Retina (tissue), 1 donor: ENCODE measurements around the gene TTLL12.

Experiments
- DNase-seq: peaks from one replicate; pipeline ENCODE4 v3.0.0-alpha.2; 2016

TTLL12 gene

DNA sequence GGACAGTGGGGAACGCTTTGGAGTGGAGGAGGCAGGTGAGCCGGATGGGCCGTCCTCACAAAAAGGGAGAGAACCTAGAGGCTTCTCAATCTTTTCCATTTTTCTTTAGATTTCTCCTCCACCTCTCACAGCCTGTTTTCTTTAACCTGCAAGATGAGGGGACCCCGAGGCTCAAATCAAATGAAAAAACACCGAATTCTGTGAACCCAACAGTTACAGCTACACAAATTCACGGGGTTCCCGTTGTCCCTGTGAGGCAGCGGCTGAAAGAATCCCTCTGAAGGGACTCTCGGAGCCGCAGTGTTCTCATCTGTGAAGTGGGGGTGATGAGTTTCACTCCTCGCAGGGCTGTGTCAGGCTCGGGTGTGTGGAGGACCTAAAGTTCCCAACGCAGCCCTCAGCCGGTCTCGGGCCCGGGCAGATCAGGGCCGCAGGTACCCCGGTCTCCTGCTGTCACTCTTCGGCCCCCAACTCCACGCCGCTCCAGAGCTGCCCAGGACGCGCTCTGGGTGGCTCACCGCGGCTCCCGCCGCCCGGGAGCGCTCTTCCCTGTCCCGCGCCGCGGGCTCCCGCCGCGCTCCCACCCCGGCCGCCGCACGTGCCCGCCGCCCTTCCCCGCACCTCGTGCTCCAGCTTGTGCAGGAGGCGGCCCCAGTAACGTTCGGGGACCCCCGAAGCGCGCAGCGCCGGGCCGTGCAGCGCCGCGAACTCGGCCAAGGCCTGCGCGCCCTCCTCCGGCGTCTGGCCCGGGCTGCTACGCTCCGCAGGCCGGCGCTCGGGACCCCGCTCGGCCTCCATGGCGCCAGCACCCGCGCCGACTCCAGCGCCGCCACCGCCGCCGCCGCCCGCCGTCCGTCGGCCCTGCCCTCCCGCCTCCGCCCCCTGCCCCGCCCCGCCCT lies at the start of gene TTLL12:
TTLL12 (minus strand) TSS at position 863 of the 899 bp plus-strand sequence; CDS start at position 798, 65 bp downstream.
- peak; percentile 66 for DNase-seq

DNA sequence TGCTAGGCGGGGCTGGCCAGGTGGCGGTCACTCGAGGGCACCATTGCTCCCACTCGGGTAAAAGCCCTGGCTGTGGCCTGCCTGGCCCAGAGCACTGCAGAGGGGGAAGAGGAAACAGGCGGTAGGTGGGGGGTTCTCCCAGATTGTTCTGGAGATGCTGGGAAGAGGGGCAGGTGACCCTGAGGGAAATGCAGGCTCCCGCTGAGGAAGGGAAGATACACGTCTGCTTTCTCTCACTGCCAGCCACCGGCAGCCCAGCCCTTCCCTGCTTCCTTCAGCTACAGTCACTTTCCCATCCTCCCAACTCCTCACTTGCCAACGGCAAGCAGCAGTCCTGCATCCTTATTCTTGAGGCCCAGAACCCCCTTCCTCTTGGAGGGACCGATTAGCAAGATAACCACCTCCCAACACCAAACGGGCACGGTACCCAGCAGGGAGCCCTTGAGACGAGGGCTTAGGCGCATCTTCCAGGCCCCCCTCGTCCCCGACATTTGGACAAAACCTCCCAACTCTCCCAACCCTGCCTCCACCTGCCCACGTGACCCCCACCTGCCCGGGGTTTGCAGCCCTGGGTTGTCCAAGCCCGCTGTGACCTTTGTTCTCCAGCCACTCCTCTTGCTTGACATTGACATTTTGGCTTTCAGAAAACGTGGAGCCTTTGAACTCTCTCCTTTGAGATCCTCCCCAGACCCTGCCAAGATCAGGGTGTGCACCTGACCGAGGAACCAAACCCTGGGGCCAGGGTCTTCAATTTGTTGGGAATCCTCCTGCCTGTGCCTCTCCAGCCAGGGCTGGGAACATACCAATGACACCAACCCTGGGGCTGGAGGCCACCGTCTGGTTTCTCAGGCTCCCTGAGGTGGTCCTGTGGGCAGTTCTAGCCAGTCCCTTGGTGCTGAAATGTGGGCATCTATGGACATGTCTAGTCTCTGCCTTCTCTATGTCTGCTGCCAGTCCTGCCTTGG lies 48.8 kb upstream of the TTLL12 start:
- no peak for DNase-seq

DNA sequence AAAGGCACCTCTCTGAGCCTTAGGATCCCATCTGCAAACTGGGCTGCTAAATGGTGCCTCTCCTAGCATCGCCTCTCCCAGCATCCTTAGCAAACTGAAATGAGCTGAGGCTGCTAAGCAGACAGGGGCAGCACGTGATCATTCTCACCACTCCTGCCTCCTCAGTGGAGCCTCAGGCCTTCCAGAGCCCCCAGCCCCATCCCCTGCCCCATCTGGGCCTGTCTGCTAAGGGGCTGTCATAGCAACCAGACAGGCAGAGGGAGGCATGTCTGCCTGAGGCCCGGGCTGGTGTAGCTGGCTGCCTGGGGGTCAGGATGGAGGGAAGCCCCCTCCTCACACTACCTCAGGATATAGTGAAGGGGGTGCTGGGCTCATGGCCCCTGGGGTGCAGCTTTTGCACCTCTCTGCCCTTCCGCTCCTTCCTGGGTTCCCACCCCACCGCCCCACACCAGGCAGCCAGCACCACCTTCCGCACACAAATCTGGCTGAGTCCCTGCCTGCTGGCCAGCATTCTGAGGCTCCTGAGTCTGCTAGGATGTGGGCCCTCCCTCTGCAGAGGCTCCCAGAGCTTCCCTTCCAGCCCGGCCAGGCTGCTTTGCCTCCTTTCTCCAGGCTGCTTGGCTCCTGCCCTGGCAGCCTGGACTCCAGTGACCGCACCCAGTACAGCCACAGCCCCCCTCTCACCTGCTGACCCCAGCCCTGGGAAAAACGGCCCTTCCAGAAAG lies 47.5 kb upstream of the TTLL12 start:
- DNase-seq = peak; percentile 57

DNA sequence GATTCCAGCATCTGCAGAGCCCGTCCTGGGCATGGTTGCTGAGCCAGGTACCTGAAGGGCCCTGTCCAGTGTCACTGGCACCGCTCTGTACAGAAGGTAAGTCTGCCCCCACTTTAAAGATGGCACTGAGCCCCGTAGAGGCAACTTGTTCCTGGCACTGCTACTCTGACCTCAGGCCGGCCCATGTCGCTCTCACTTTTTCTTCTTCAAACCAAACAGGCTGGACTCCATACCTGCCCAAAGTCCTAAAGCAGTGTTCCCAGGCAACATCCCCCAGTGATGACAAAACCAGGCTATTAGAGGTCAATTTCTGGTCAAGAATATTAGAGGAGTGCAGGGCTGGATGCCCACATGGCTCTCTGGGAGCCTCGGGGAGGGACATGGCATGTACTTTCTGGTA lies 46.6 kb upstream of the TTLL12 start:
- no peak for DNase-seq

DNA sequence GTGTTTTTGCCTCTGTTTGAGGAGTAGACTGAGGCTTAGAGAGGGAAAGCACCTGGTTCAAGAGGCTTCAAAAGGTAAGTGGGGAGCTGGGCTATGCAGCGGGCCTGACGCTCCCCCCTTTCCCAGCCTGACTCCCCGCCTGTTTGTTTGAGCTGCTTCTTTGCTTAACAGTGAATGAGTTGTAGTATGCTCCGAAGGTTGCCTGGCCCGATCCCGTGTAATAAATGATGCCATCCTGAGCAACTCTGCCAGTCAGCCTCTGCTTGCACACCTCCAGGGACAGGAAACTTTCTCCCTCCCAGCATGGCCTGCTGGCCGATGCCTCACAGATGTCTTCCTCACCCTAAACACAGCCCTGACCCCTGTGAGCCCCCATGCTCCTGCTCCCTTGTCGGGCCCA lies 45.5 kb upstream of the TTLL12 start:
- DNase-seq = no peak

DNA sequence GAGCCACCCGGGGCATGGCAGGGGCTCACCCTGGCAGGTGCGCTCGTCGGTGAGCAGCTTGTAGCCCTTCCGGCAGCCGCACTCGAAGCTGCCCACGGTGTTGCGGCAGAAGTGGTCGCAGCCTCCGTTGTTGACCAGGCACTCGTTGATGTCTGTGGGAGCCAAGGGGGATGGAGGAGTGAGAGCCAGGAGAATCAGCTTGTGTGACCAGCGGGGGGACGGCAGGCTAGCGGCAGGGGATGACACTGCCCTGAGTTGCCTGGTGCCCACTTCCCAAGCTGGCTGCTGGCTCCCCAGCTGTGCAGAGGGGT lies 44.7 kb upstream of the TTLL12 start:
- DNase-seq = no peak

DNA sequence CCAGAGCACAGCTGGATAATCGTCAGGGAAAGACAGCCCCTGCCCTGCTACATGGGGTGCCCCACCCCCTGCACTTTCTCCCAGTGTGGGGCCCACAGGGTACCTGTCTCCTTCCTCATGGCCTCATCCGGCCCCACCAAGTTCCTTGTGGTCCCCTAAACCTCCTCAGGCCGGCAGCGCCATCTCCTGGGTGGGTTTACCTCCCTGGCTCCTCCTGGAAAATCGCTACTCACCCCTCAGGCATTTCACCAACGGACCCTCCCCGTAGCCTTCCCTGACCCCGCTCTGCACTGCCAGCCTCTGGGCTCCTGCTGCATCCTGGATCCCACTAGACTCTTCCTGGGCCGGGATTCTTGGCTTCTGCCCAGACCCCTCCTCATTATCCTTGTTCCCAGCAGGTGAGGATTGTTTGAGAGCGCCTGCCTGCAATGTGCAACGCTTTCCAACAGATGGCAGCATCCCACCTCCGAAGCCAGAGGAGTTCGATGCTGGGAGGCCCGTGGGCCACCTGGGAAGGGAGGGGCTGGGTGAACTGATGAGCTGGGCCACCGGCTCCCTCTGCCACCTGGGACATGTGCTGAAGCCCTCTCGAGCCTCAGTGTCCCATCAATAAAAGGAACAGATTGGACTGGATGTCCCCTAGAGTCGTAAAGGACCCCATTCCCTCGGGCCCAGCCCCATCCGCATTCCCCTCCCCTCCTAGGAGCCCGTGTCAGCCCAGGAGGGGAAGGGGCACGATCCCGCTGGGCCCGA lies 44.2 kb upstream of the TTLL12 start:
- peak; percentile 86 for DNase-seq

DNA sequence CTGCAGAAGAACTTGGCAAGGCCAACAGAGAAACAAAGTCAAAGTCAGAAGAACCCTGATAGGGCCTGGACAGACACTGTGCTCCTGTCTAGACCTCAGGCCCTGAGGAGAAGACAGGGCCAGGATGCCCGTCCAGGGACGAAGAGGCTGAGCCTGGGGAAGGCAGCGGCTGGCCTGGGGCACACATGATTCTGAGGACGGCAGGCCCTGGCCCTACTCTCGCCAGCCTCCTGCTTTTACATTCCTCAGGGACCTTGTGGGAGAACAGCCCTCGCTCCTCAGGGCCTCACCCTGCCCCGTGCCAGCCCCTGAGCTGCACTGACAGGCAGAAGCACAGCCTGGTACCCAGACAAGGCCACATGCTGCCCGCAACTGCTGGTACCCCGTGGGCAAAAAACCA lies 43.6 kb upstream of the TTLL12 start:
- no peak for DNase-seq

DNA sequence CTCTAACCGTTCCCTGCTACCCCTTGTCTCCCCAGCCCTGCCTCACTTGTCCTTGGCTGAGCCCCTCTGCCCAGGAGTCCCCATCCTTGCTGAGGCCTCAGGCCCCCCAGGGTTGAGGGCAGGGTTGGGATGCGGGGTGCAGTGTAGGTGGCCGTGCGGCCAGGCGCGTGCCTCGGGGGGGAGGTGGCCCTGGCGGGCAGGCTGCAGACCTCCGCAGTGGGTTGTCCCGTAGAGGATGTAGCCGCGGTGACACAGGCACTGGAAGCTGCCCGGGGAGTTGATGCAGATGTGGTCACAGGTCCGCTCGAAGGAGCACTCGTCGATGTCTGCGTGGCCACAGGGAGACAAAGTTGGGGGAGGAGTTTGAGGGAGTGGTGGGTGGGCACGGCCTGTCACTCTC lies 41.9 kb upstream of the TTLL12 start:
- DNase-seq = no peak

DNA sequence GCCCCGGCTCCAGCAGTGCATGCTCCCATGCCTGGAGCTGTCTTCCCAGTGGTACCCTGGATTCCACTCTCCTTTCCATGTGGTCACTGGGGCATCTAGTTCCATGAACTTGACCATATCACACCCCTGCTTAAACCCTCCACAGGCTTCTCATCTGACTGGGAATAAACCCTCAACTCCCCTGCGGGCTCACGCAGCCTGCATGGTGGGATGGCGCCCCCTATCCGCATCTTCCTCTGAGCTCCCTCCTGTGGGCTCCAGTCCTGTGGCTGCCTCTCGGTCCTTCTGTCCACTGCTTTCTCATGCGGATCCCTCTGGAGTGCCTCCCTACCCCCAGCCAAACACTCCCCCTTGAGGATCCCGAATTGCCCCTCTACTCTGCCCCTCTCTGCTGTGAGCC lies 41.4 kb upstream of the TTLL12 start:
- no peak for DNase-seq

DNA sequence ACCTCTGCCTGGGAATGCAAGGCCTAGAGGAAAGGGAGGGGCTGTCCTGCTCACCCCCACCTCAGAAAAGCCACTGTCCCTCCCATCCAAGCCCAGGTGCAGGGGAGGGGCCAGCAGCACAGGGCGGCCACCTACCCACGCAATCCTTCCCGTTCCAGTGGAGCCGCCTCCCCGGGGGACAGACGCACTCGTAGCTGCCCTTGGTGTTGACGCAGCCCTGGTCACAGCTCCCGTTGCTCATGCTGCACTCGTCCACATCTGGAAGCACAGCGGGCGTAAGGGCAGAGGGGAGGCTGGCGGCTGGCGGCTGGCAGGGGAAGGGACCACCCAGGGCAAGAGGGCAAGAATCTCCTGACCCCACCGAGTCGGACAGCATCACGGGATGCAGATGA lies 40.3 kb upstream of the TTLL12 start:
- DNase-seq = peak; percentile 47

DNA sequence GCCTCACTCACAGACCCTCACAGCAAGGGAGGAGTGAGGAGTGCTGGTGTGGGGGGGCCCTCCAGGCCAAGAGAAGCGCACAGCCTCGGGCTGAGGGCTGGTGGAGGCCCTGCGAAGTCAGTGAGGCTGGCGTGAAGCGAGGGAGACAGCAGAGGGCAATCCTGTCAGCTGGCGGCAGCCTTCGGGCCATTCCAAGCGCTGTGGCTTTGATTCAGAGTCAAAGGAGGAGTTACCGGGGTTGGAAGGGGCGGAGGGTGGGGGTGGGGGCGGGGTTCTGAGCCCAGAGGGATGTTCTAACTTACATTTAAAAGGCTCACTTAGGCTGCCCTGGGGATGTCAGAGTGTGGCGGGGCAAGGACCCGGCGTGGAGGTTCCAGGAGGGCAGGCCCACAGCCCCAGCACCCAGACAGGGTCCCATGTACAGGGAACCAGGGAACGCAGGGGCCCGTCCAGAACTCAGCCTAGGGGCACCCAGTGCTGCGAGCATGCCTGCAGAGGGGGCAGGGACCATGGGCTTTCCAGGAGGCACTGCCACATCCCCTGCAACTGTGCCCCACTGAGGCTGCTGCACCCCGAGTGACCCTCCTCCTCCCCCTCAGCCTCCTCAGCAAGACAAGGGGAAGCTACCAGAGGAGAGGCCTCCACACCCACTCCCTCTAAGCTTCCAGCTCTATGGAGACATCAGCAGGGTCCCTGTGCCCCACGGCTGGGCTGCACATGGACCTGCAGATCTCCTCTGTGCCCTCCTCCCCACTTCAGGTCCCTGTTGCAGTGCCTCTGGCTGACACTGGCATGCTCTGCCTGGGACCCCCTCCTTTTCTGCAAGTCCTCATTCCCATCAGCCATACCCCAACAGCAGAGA lies 39.7 kb upstream of the TTLL12 start:
- DNase-seq = peak; percentile 67

DNA sequence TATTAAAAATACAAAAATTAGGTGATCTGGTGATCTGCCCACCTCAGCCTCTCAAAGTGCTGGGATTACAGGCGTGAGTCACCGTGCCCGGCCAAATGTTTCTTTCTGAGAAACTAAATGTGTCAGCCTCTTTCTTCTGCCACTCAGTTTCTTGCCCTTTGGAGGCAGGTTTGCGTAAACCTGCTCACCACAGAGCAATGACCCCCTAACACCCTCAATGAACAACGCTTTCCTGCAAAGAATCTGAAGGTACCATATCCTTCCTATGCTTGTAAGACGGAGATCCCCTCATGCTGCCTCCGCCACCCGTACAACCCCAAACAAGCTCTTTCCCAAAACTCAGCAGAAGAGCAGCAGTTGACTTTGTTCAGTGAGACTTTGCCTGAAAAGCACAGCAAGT lies 38.7 kb upstream of the TTLL12 start:
- DNase-seq = no peak

DNA sequence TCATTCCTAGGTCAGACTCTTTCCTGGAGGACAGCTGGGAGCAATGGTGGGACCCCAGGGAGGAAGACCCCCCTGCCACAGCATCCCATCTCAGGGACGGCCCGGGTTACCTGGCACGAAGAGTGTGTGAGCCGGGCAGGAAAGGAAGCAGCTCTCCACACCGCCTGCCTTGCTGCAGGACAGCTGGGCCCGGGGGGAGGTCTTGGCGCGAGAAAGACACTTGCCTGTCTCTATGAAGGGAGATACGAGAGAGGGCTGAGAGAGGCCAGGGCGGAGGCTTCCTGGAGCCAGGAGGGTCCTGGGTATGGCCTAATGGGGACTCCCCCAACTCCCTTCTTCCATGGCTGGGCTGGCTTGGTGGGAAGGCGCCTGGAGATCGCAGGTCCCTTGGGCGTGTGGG lies 36.1 kb upstream of the TTLL12 start:
- no peak for DNase-seq

DNA sequence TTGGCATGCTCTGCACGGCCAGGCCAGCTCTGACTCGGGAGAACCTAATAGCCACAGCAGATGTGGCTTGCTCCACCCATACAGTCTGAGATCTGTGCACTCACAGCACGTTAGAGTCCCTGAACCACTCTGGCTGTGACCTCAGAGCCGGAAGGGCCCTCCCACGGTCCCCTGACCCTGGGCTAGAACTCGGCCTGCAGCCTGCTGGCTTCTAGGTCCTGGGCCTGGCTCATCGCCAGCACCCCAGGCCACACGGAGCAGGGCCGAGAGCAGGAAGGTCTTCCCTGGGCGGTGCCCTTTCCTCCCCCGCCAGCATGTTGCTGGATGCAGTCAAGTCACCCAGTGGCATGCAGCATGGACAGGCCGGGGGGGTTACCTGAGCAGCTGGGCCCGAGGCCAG lies 35.3 kb upstream of the TTLL12 start:
- no peak for DNase-seq

DNA sequence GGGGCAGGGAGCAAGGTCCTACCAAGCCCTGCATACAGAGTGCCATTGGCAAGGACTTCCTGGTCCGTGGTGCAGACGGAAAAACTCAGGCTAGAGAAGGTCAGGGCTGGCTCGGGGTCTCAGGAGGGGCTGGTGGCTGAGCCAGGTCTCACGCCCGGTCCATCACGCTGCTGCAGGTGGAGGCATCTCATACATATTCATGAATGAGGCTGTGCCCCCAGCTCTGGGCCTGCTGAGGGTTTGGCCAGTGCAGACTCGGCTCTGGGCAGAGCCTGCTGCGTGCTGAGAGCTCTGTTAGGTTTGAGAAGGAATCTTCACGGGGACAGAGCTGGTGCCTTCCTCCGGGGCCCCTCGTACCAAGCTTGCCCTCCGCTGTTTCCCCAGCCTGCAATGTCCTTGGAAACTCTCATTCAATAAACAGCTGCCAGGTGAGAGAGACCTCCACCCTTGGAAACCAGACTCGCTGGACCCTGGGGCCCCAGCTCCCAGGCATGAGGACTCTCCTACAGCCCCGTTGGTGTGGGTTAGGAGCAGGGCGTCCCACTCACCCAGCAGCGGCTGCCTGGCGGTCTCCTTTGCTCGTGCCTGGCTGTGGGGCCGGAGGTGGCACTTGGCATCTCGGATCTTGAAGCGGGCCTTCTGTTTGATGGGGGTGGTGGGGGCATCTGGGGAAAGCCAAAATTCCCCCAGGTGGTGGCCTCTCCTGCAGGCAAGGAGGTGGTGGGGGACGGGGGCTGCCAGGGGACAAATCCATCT lies 33.9 kb upstream of the TTLL12 start:
- DNase-seq = no peak

DNA sequence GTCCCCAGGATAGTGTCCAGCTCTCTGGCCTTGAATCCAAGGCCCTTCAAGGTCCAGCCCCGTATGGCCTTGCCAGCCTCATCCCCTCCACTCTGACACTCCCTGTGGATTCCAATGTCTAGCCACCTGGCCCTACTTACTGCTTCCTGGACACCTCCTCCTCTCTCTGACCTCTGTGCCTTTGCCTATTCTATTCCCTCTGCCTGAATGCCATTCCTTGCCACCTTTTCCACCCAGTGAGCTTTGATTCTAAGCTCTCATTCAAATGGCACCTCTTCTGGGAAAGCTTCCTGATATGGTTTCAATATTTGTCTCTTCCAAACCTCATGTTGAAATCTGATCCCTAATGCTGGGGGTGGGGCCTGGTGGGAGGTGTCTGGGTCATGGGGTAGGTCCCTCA lies 31.9 kb upstream of the TTLL12 start:
- DNase-seq = no peak

DNA sequence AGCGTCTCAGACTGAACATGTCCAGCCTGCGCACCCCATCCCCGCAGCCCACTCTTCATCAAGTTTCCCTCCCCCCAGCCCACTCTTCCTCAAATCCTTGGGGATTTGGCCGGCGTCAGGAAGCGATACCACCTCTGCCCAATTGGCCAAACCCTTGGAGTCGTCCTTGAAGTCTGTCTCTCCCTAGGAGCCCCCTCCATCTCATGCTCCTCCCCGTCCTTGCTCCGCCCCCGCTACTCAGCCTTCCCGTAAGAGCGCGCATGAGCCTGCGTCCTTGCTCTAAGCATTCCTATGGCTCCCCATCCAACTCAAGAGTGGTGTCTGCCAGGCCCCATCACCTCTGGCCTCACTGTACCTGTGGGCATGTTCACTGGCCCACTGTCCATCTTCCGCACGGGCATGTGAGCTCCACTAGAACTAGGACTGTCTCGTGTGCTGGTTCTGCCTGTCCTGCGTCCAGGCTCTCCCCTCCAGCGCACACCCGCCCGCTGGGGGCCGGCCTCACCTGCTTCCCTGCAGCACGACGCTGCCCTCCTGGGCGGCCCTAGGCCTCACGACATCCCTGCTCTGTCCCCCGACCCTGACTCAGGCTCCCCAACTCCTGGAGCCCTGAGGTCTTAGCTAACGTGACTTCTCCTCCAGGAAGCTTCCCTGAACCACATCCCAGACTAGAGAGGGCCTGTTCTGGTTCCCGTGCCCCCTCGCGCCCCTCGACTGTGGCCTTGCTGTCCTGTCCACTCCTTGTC lies 30.5 kb upstream of the TTLL12 start:
- no peak for DNase-seq

DNA sequence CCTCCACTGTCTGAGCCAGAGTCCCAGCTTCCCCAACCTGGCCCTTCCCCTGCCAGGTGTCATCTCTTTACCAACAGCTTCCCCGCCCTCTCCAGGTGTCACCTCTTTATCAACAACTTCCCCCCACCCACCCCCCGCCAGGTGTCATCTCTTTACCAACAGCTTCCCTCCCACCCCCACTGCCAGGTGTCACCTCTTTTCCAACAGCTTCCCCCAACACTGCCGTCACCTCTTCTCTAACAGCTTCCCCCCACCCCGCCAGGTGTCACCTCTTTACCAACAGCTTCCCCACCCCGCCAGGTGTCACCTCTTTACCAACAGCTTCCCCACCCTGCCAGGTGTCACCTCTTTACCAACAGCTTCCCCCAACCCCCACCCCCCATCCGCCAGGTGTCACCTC lies 29.8 kb upstream of the TTLL12 start:
- no peak for DNase-seq

DNA sequence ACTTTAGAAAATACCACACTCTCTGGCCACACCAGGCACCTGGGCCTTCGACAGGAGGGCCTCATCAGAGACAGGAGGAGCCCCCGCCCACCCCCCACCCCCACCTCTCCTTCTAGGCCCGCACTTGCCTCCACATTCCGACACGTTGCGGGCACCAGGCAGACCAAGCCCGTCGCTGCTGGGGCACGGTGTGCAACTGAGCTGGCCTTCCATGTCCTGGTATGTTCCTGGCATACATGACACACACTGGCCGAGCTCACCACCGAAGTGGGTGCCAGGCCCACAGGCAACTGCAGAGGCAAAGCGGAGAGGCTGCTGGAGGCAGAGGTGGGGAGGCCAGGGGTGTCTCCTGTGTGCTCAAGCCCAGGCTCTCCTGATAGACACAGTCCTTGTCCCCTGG lies 27.0 kb upstream of the TTLL12 start:
- DNase-seq = no peak
